ENCODE results near the gene B3GALT4. TPM values are rescaled to one million over a fixed set of nuclear protein-coding genes. Genes with fewer than 3 reads are reported as not detected.

Gene B3GALT4
- total and polyA plus RNA-seq, 2 of the 13 experiments (the other 11 are each of a cell fraction or from before 2014, with no cell fraction given): 0.04 to 0.27 TPM

GRCh38 chr6:33276864-33277662, at the start of gene B3GALT4 (continued):
- no peak for TF ChIP-seq ZHX2 (IDR thresholded peaks at IDR 0.05; ENCODE audit: low read depth)
- TF ChIP-seq ZHX2 (CRISPR knock-in tag; IDR thresholded peaks at IDR 0.05; ENCODE audit: borderline replicate concordance): 0 out of 2 replicates have a peak, but pooled peaks have one; percentile 42
- 0 out of 2 replicates have a peak, but pooled peaks have one; percentile 30 for TF ChIP-seq ZFP90 (CRISPR knock-in tag; IDR thresholded peaks at IDR 0.05; ENCODE audit: borderline replicate concordance)
- TF ChIP-seq, protein P1, sequence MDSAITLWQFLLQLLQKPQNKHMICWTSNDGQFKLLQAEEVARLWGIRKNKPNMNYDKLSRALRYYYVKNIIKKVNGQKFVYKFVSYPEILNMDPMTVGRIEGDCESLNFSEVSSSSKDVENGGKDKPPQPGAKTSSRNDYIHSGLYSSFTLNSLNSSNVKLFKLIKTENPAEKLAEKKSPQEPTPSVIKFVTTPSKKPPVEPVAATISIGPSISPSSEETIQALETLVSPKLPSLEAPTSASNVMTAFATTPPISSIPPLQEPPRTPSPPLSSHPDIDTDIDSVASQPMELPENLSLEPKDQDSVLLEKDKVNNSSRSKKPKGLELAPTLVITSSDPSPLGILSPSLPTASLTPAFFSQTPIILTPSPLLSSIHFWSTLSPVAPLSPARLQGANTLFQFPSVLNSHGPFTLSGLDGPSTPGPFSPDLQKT (CRISPR knock-in tag; IDR thresholded peaks at IDR 0.05; ENCODE audit: borderline replicate concordance): no peak
- no peak for TF ChIP-seq PBX2 (CRISPR knock-in tag; IDR thresholded peaks at IDR 0.05)
- TF ChIP-seq, protein P2, sequence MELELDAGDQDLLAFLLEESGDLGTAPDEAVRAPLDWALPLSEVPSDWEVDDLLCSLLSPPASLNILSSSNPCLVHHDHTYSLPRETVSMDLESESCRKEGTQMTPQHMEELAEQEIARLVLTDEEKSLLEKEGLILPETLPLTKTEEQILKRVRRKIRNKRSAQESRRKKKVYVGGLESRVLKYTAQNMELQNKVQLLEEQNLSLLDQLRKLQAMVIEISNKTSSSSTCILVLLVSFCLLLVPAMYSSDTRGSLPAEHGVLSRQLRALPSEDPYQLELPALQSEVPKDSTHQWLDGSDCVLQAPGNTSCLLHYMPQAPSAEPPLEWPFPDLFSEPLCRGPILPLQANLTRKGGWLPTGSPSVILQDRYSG (CRISPR knock-in tag; IDR thresholded peaks at IDR 0.05): no peak
- TF ChIP-seq ISL2 (CRISPR knock-in tag; IDR thresholded peaks at IDR 0.05): no peak
- TF ChIP-seq MBD4 (IDR thresholded peaks at IDR 0.05; ENCODE audit: borderline replicate concordance, low read length): no peak
- no peak for TF ChIP-seq BRD4 (CRISPR knock-in tag; IDR thresholded peaks at IDR 0.05)
- TF ChIP-seq ZFAT (CRISPR knock-in tag; conservative IDR thresholded peaks at IDR 0.05): no peak
- TF ChIP-seq, protein P3, sequence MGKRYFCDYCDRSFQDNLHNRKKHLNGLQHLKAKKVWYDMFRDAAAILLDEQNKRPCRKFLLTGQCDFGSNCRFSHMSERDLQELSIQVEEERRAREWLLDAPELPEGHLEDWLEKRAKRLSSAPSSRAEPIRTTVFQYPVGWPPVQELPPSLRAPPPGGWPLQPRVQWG (CRISPR knock-in tag; IDR thresholded peaks at IDR 0.05; ENCODE audit: borderline replicate concordance, low read depth): no peak
- no peak for TF ChIP-seq MIXL1 (CRISPR knock-in tag; IDR thresholded peaks at IDR 0.05)
- TF ChIP-seq ZNF274 (CRISPR knock-in tag; IDR thresholded peaks at IDR 0.05): no peak
